Tibial artery (tissue), 4 donors: ENCODE results near the gene ARMH2.

Experiments
- DNase-seq, 2 donors: peaks; one replicate each; pipeline ENCODE4 v3.0.0-alpha.2; 2019
- H3K27ac ChIP-seq, 2 donors: fragments of 200-600 bp; sonication (generic) in 1 of 2; 1 replicate in 1 of 2; 2 replicates in 1 of 2; pipeline ENCODE4 v1.5.1; 2018 to 2019; ENCODE audit warnings: mild to moderate bottlenecking in 1 of 2
- H3K27me3 ChIP-seq, 2 donors: fragments of 200-600 bp; sonication (generic) in 1 of 2; one replicate each; pipeline versions ENCODE4 v1.5.1 to v1.6.0; 2016 to 2019
- H3K36me3 ChIP-seq, 3 donors: fragments of 200-600 bp; sonication (generic) in 2 of 3; one replicate each; pipeline ENCODE4 v1.5.1; 2016 to 2019; ENCODE audit warnings: mild to moderate bottlenecking in 2 of 3
- H3K4me1 ChIP-seq, 4 donors: fragments of 200-600 bp; sonication (generic) in 2 of 4; 1 replicate in 3 of 4; 2 replicates in 1 of 4; pipeline ENCODE4 v1.5.1; 2016 to 2019
- H3K4me3 ChIP-seq, 2 donors: fragments of 200-600 bp; sonication (generic) in 1 of 2; 1 replicate in 1 of 2; 2 replicates in 1 of 2; pipeline ENCODE4 v1.5.1; 2018 to 2019; ENCODE audit warnings: mild to moderate bottlenecking in 2 of 2
- H3K9me3 ChIP-seq, 3 donors: fragments of 200-600 bp; sonication (generic) in 1 of 3; one replicate each; pipeline ENCODE4 v1.5.1; 2016 to 2019
- CTCF ChIP-seq, 2 experiments: fragments of 200-600 bp in 1 of 2; fragments of 450-650 bp in 1 of 2; IDR thresholded peaks; one replicate each; pipeline ENCODE4 v1.5.1; 2017 to 2019; ENCODE audit warnings: antibody characterized with exemption in 2 of 2, mild to moderate bottlenecking in 1 of 2, moderate library complexity in 1 of 2
- intact Hi-C: fragments of 100-400 bp; cut with DNase I; formaldehyde crosslinking; loops from one replicate; pipeline ENCODE4 v1.15.0; 2023; ENCODE audit warnings: low total_unique reads

The ARMH2 gene

GRCh38 chr6:24821860-24822444 lies 23.2 kb upstream of the ARMH2 start:
- no peak overlapping the region for H3K27ac ChIP-seq
- DNase-seq, result no peak
- no peak for TF ChIP-seq CTCF (IDR thresholded peaks at IDR 0.05)
- no peaks in the 10 kb centered on the region for H3K27me3 ChIP-seq
- H3K4me1 ChIP-seq, result no peaks in the 10 kb centered on the region
- H3K4me3 ChIP-seq, result no peak overlapping the region
- intact Hi-C loops, result no loop called here
- H3K36me3 ChIP-seq, result peaks cover 0 to 8% (median 0%) of the 10 kb centered on the region in 3 donors
- no peaks in the 10 kb centered on the region for H3K9me3 ChIP-seq

GRCh38 chr6:24818346-24818745 lies 19.6 kb upstream of the ARMH2 start:
- Histone ChIP-seq H3K4me1 (no peaks in the 10 kb centered on the region), H3K27ac (no peak overlapping the region), H3K9me3 (no peaks in the 10 kb centered on the region), H3K4me3 (no peak overlapping the region), H3K36me3 (no peaks in the 10 kb centered on the region), H3K27me3 (no peaks in the 10 kb centered on the region)
- no peak for TF ChIP-seq CTCF (IDR thresholded peaks at IDR 0.05)
- no peak for DNase-seq
- intact Hi-C loops, result no loop called here

GRCh38 chr6:24809728-24810127 lies 11.0 kb upstream of the ARMH2 start:
- H3K27ac ChIP-seq, result no peak overlapping the region
- H3K4me1 ChIP-seq, result no peaks in the 10 kb centered on the region
- intact Hi-C loops, result no loop called here
- no peak for TF ChIP-seq CTCF (IDR thresholded peaks at IDR 0.05)
- DNase-seq, result no peak
- H3K36me3 ChIP-seq, result peaks cover 0 to 23% (median 0%) of the 10 kb centered on the region in 3 donors
- no peaks in the 10 kb centered on the region for H3K9me3 ChIP-seq
- no peaks in the 10 kb centered on the region for H3K27me3 ChIP-seq
- no peak overlapping the region for H3K4me3 ChIP-seq

GRCh38 chr6:24807584-24807983 lies 8.9 kb upstream of the ARMH2 start:
- Histone ChIP-seq H3K9me3 (no peaks in the 10 kb centered on the region), H3K4me3 (no peak overlapping the region), H3K4me1 (no peaks in the 10 kb centered on the region), H3K27ac (no peak overlapping the region), H3K27me3 (no peaks in the 10 kb centered on the region), H3K36me3 (peaks cover 0 to 23% (median 0%) of the 10 kb centered on the region in 3 donors)
- no peak for TF ChIP-seq CTCF (IDR thresholded peaks at IDR 0.05)
- intact Hi-C loops, result no loop called here
- DNase-seq, result no peak

GRCh38 chr6:24802271-24803059 lies 3.7 kb upstream of the ARMH2 start:
- Histone ChIP-seq H3K9me3 (no peaks in the 10 kb centered on the region), H3K27me3 (no peaks in the 10 kb centered on the region), H3K27ac (no peak overlapping the region), H3K4me1 (no peaks in the 10 kb centered on the region), H3K4me3 (no peak overlapping the region), H3K36me3 (peaks cover 0 to 6% (median 0%) of the 10 kb centered on the region in 3 donors)
- intact Hi-C loops, result no loop called here
- no peak for TF ChIP-seq CTCF (IDR thresholded peaks at IDR 0.05)
- no peak for DNase-seq
